HG02938 (cell line): ENCODE results near the gene ADCY6.

Source experiments
- ATAC-seq: cut with Tn5 transposase; IDR thresholded peaks from one replicate; pipeline ENCODE4 v1.9.1; 2021; ENCODE audit warnings: mild to moderate bottlenecking, moderate library complexity; ENCODE audit not compliant: unreplicated experiment

Gene ADCY6

GRCh38 chr12:48816143-48816854 lies 27.4 kb upstream of the ADCY6 start:
- ATAC-seq: no peak

GRCh38 chr12:48815126-48816110 lies 26.5 kb upstream of the ADCY6 start:
- no peak for ATAC-seq

- peak; percentile 76 for ATAC-seq
Observed at GRCh38 chr12:48814262-48815125, 25.6 kb upstream of the ADCY6 start.

- no peak for ATAC-seq
Observed at GRCh38 chr12:48813465-48814261, 24.8 kb upstream of the ADCY6 start.

GRCh38 chr12:48812389-48812788 lies 23.5 kb upstream of the ADCY6 start:
- no peak for ATAC-seq

- no peak for ATAC-seq
Observed at GRCh38 chr12:48811437-48812090, 22.7 kb upstream of the ADCY6 start.

GRCh38 chr12:48810903-48811431 lies 22.1 kb upstream of the ADCY6 start:
- ATAC-seq: no peak

GRCh38 chr12:48807981-48808380 lies 19.1 kb upstream of the ADCY6 start:
- no peak for ATAC-seq

GRCh38 chr12:48803675-48804074 lies 14.8 kb upstream of the ADCY6 start:
- no peak for ATAC-seq

GRCh38 chr12:48800971-48801370 lies 12.1 kb upstream of the ADCY6 start:
- ATAC-seq: no peak

GRCh38 chr12:48800457-48800856 lies 11.6 kb upstream of the ADCY6 start:
- ATAC-seq: no peak

GRCh38 chr12:48796976-48797375 lies 8.1 kb upstream of the ADCY6 start:
- no peak for ATAC-seq

GRCh38 chr12:48795550-48796455 lies 6.9 kb upstream of the ADCY6 start:
- no peak for ATAC-seq

GRCh38 chr12:48794870-48795269 lies 6.0 kb upstream of the ADCY6 start:
- no peak for ATAC-seq

GRCh38 chr12:48793696-48794095 lies 4.8 kb upstream of the ADCY6 start:
- ATAC-seq: no peak

GRCh38 chr12:48789858-48790326 lies 1.0 kb upstream of the ADCY6 start:
- no peak for ATAC-seq

- no peak for ATAC-seq
Observed at GRCh38 chr12:48788524-48788853, 400 bp downstream of the ADCY6 start.

GRCh38 chr12:48787791-48788523 lies 932 bp downstream of the ADCY6 start:
- ATAC-seq: no peak
